Measurements from ENCODE around the gene IPO4.
A peak's percentile ranks its signal among the peaks of the same experiment; 100 is the strongest.
"Not testable (repeated sequence)": the region's sequence is repeated elsewhere in the genome, so short reads cannot be mapped to it uniquely, and the experiment has no call there.

Gene IPO4
- 0.92 to 4.1 (median 3.7) reads per million in 3 experiments for total RNA-seq

GRCh38 chr14:24188251-24189058 is at the start of gene IPO4:
IPO4 (minus strand) TSS chr14:24188816; CDS start chr14:24188787, 29 bp downstream.
- peak; percentile 94 for DNase-seq

GRCh38 chr14:24238123-24238522 is 49.5 kb upstream of the IPO4 start:
- DNase-seq = no peak

GRCh38 chr14:24237463-24237955 is 48.9 kb upstream of the IPO4 start:
- DNase-seq = no peak

- no peak for DNase-seq
Observed at GRCh38 chr14:24236689-24237462, 48.3 kb upstream of the IPO4 start.

- DNase-seq = no peak
Observed at GRCh38 chr14:24235804-24236688, 47.4 kb upstream of the IPO4 start.

GRCh38 chr14:24234095-24235005 is 45.7 kb upstream of the IPO4 start:
- no peak for DNase-seq

GRCh38 chr14:24233538-24233866 is 44.9 kb upstream of the IPO4 start:
- no peak for DNase-seq

GRCh38 chr14:24232645-24233537 is 44.3 kb upstream of the IPO4 start, which contains the start of gene GMPR2:
GMPR2 (plus strand) TSS chr14:24232929; CDS start chr14:24233254, 325 bp downstream.
- DNase-seq = no peak

GRCh38 chr14:24232121-24232644 is 43.6 kb upstream of the IPO4 start, which contains the start of gene NEDD8:
NEDD8 (minus strand) TSS chr14:24232367; CDS start chr14:24232267, 100 bp downstream.
- peak; percentile 88 for DNase-seq

- DNase-seq = peak; percentile 30
Observed at GRCh38 chr14:24231263-24232120, 42.9 kb upstream of the IPO4 start.

GRCh38 chr14:24228902-24229301 is 40.3 kb upstream of the IPO4 start:
- DNase-seq = no peak

- DNase-seq = no peak
Observed at GRCh38 chr14:24226473-24226872, 37.9 kb upstream of the IPO4 start.

GRCh38 chr14:24224618-24225071 is 36.0 kb upstream of the IPO4 start:
- no peak for DNase-seq

- DNase-seq = not testable (repeated sequence)
Observed at GRCh38 chr14:24222987-24223386, 34.4 kb upstream of the IPO4 start.

GRCh38 chr14:24219521-24219920 is 30.9 kb upstream of the IPO4 start:
- DNase-seq = no peak

GRCh38 chr14:24219080-24219479 is 30.5 kb upstream of the IPO4 start:
- no peak for DNase-seq

- not testable (repeated sequence) for DNase-seq
Observed at GRCh38 chr14:24216876-24217275, 28.3 kb upstream of the IPO4 start.

- DNase-seq = no peak
Observed at GRCh38 chr14:24216345-24216699, 27.7 kb upstream of the IPO4 start.

Data from central memory CD4-positive, alpha-beta T cell (primary cell).